K562 (cell line): ENCODE data around the gene RBM12. TPM values are rescaled to one million over a fixed set of nuclear protein-coding genes. Genes with fewer than 3 reads are reported as not detected.

ENCODE experiments used
- ATAC-seq: fragments of 200-7000 bp; cut with Tn5 transposase; 3 replicates; pipeline ENCODE4 v1.9.1; 2020; ENCODE audit warnings: moderate library complexity
- BruUV-seq: library from RNA; stranded (reverse); fragments of 400-500 nt; replicated peaks from 2 replicates; lab custom pipeline; 2021; lab: Mats Ljungman, UMichigan
- CTCF ChIA-PET: fragments of 300-600 bp; formaldehyde crosslinking; extraction: SDS; loops from one replicate; lab custom pipeline; 2021; ENCODE audit warnings: low intra/inter-chr PET ratio; lab: Yijun Ruan, JAX
- POLR2A ChIA-PET: fragments of 300-600, 350-650 bp; sonication (Branson Sonifier 250); formaldehyde crosslinking; extraction: SDS; loops from one replicate; lab custom pipeline; 2021; ENCODE audit warnings: antibody characterized with exemption, inconsistent platforms; lab: Yijun Ruan, JAX
- DNase-seq, 4 experiments: peaks; one replicate each; pipeline versions ENCODE4 v3.0.0 to v3.0.0-alpha.2; 2011 to 2018; ENCODE audit warnings: low spot score in 3 of 4, mixed read lengths in 3 of 4; ENCODE audit errors: extremely low read depth in 1 of 4
- FAIRE-seq: peaks from 2 replicates; lab custom pipeline; 2011; peaks lifted over from hg19 to GRCh38; lab: Jason Lieb, UNC
- H2AFZ ChIP-seq: 2 replicates; pipeline ENCODE4 v1.6.0; 2011; ENCODE audit warnings: low read depth, low read length, control low read depth, inconsistent platforms
- H3K27ac ChIP-seq: fragments of 200-600 bp; 3 replicates; pipeline ENCODE4 v1.8.0; 2011; ENCODE audit warnings: low read depth, mild to moderate bottlenecking, control low read depth, inconsistent platforms, low read length, moderate library complexity, mixed read lengths; ENCODE audit errors: extremely low read depth
- H3K27me3 ChIP-seq, 2 experiments: fragments of 300-600 bp in 1 of 2; 2 replicates in 1 of 2; 3 replicates in 1 of 2; pipeline versions ENCODE4 v1.6.0 to v1.8.0; 2011; ENCODE audit warnings: inconsistent platforms in 2 of 2, low read length in 2 of 2, mild to moderate bottlenecking in 1 of 2, mixed read lengths in 1 of 2, moderate library complexity in 1 of 2; ENCODE audit not compliant: control insufficient read depth in 2 of 2, insufficient read depth in 2 of 2
- H3K36me3 ChIP-seq: fragments of 300-600 bp; 3 replicates; pipeline ENCODE4 v1.8.0; 2011; ENCODE audit warnings: mild to moderate bottlenecking, low read length, inconsistent platforms; ENCODE audit not compliant: control insufficient read depth, insufficient read depth
- H3K4me1 ChIP-seq, 2 experiments: fragments of 200-600 bp in 1 of 2; replicated peaks in 1 of 2; 2 replicates in 1 of 2; 3 replicates in 1 of 2; pipeline versions ENCODE4 v1.5.1 to v1.8.0; 2011; ENCODE audit warnings: inconsistent platforms in 2 of 2, low read length in 2 of 2, mild to moderate bottlenecking in 1 of 2, mixed read lengths in 1 of 2, moderate library complexity in 1 of 2; ENCODE audit not compliant: control insufficient read depth in 2 of 2, insufficient read depth in 2 of 2
- H3K4me2 ChIP-seq: 2 replicates; pipeline ENCODE4 v1.6.1; 2011; ENCODE audit warnings: low read length, control low read depth, inconsistent platforms, mixed read lengths; ENCODE audit not compliant: insufficient read depth
- H3K4me3 ChIP-seq: fragments of 200-600 bp; sonication (generic), shearing (Covaris generic); 2 replicates; pipeline ENCODE4 v1.5.1; 2016; ENCODE audit warnings: control low read depth, inconsistent platforms
- H3K79me2 ChIP-seq: fragments of 200-600 bp; 3 replicates; pipeline ENCODE4 v1.8.0; 2011; ENCODE audit warnings: low read length, inconsistent platforms; ENCODE audit not compliant: control insufficient read depth, insufficient read depth
- H3K9ac ChIP-seq, 2 experiments: 2 replicates each; pipeline versions ENCODE4 v1.6.0 to v1.6.1; 2011; ENCODE audit warnings: low read depth in 2 of 2, low read length in 2 of 2, control low read depth in 1 of 2, inconsistent platforms in 1 of 2, mild to moderate bottlenecking in 1 of 2, mixed read lengths in 1 of 2; ENCODE audit not compliant: insufficient read depth in 1 of 2
- H3K9me1 ChIP-seq: one replicate; pipeline ENCODE4 v1.6.0; 2011; ENCODE audit warnings: inconsistent platforms, mild to moderate bottlenecking, low read length, moderate library complexity; ENCODE audit not compliant: control insufficient read depth, insufficient read depth
- H3K9me3 ChIP-seq: replicated peaks from 2 replicates; pipeline ENCODE4 v1.5.1; 2011; ENCODE audit warnings: low read depth, low read length, inconsistent platforms; ENCODE audit not compliant: control insufficient read depth, insufficient read depth
- H4K20me1 ChIP-seq: replicated peaks from 2 replicates; pipeline ENCODE4 v1.6.1; 2011; ENCODE audit warnings: low read length, inconsistent platforms, mixed read lengths; ENCODE audit not compliant: control insufficient read depth, insufficient read depth
- ESRRA ChIP-seq: fragments of 450-650 bp; IDR thresholded peaks from 2 replicates; pipeline ENCODE4 v1.6.1; 2014; ENCODE audit warnings: low read depth, mild to moderate bottlenecking, moderate library complexity, borderline replicate concordance
- JUND ChIP-seq, 2 experiments: IDR thresholded peaks; 2 replicates in 1 of 2; 3 replicates in 1 of 2; pipeline ENCODE4 v1.6.1; 2011; ENCODE audit warnings: borderline replicate concordance in 2 of 2, low read depth in 2 of 2, low read length in 2 of 2, improper control_type of control experiment in 1 of 2, missing biosample characterization in 1 of 2, missing genetic modification characterization in 1 of 2, missing genetic modification reagents in 1 of 2
- KAT7 ChIP-seq: sonication (generic); formaldehyde crosslinking; IDR thresholded peaks from 2 replicates; pipeline ENCODE4 v1.8.0; 2022; ENCODE audit warnings: missing genetic modification reagents, mild to moderate bottlenecking, borderline replicate concordance
- MYNN ChIP-seq, 2 experiments: sonication (generic); formaldehyde crosslinking in 1 of 2; IDR thresholded peaks; 2 replicates each; pipeline versions ENCODE4 v1.5.0 to v1.6.1; 2016 to 2020; ENCODE audit warnings: antibody characterized with exemption in 1 of 2, missing genetic modification reagents in 1 of 2
- RBFOX2 ChIP-seq: fragments of 200-400 bp; formaldehyde crosslinking; IDR thresholded peaks from 2 replicates; pipeline ENCODE4 v1.6.1; 2017; ENCODE audit warnings: low read depth, mild to moderate bottlenecking, low read length, moderate library complexity
- STAG1 ChIP-seq: sonication (generic); formaldehyde crosslinking; IDR thresholded peaks from 2 replicates; pipeline ENCODE4 v1.5.0; 2020; ENCODE audit warnings: missing genetic modification reagents, borderline replicate concordance
- WGBS: fragments of 100-300 bp; shearing (Covaris generic); methylation state at CpG from one replicate; pipeline ENCODE4 v1.1.6; 2016; ENCODE audit warnings: low coverage, mixed read lengths; ENCODE audit not compliant: insufficient coverage; ENCODE audit errors: missing lambda C conversion rate; 5-methylcytosine and 5-hydroxymethylcytosine counted together
- in situ Hi-C: fragments of 300-500 bp; cut with MboI; formaldehyde crosslinking; loops from 4 replicates; pipeline ENCODE4 v1.15.0; 2018; ENCODE audit warnings: inconsistent platforms, mixed read lengths
- intact Hi-C: fragments of 100-400 bp; cut with micrococcal nuclease; formaldehyde crosslinking; loops from 2 replicates; pipeline ENCODE4 v1.14.2; 2022
- polyA plus RNA-seq, 8 experiments: library from polyadenylated mRNA; depleted of rRNA in 4 of 8; stranded (reverse) in 5 of 8; unstranded in 3 of 8; fragments of >200 nt; fragmentation: Nextera tagmentation in 2 of 8; fragmentation: Illumina TruSeq in 1 of 8; extraction: Ambion mirVana in 2 of 8; extraction: Trizol in 1 of 8; gene quantifications; 2 replicates each; pipeline versions ENCODE4 v1.2.1 to v1.2.3, GENCODE V29; 2011 to 2014; ENCODE audit warnings: inconsistent platforms in 1 of 8, missing spikeins in 1 of 8
- total RNA-seq, 7 experiments: library from RNA; depleted of rRNA in 6 of 7; stranded (reverse); fragments of >200 nt in 6 of 7; fragmentation: Illumina TruSeq in 2 of 7; extraction: Trizol in 2 of 7; gene quantifications; 2 replicates each; pipeline versions ENCODE4 v1.2.1 to v1.2.3, GENCODE V29; 2011 to 2021; ENCODE audit warnings: low replicate concordance in 1 of 7

Gene RBM12
- total and polyA plus RNA-seq, 9 of the 15 experiments (the other 6 are each of a cell fraction or from before 2014, with no cell fraction given) = 5.0 to 162 (median 73.3) TPM

GRCh38 chr20:35661908-35662307 lies 2.8 kb downstream of the RBM12 start:
- peaks cover 22 to 24% of the 10 kb centered on the region in 2 experiments; a peak in 4 of 5 replicates for H3K4me1 ChIP-seq
- 16% methylated on average over 3 of the region's 3 CpGs for WGBS
- ATAC-seq (no peak), DNase-seq (no peak)
- H3K36me3 ChIP-seq = peaks cover 11% of the 10 kb centered on the region; the same call in 2 of the 3 replicates
- in situ Hi-C loops = no loop called here
- CTCF ChIA-PET = no interaction called here
- peak overlapping the region; percentile 89 for H3K4me2 ChIP-seq
- no peak overlapping the region for H2AFZ ChIP-seq
- peaks cover 46% of the 10 kb centered on the region for H4K20me1 ChIP-seq
- no peak for TF ChIP-seq STAG1
- no peak for TF ChIP-seq MYNN (IDR thresholded peaks at IDR 0.05)
- no peak for TF ChIP-seq MYNN (CRISPR knock-in tag; IDR thresholded peaks at IDR 0.05)
- TF ChIP-seq JUND (IDR thresholded peaks at IDR 0.05; ENCODE audit: borderline replicate concordance, low read depth, low read length) = no peak
- TF ChIP-seq JUND (tag; IDR thresholded peaks at IDR 0.05; ENCODE audit: borderline replicate concordance, low read depth, low read length) = peak; percentile 12; the same call in 1 of the 3 replicates
- no peak for TF ChIP-seq ESRRA
- TF ChIP-seq KAT7 = no peak
- 0 out of 2 replicates have a peak, but pooled peaks have one; percentile 17 for TF ChIP-seq RBFOX2
- TF ChIP-seq, all 486 proteins: peak for 2
- no TSS peak for BruUV-seq
- Histone ChIP-seq H3K9me3 (no peaks in the 10 kb centered on the region), H3K79me2 (peaks cover 82% of the 10 kb centered on the region), H3K9ac (peak overlapping the region in 1 of 2 experiments; percentile 92; a peak in 1 of 4 replicates), H3K4me3 (peak overlapping the region; percentile 57; the same call in 1 of the 2 replicates), H3K9me1 (no peaks in the 10 kb centered on the region), H3K27ac (no peak overlapping the region), H3K27me3 (no peaks in the 10 kb centered on the region)
- POLR2A ChIA-PET = interaction anchor here (0.6 to 1.5 kb wide), 5 partner anchors 20 to 899 kb away, joined by 3 to 4 read pairs (median 3); no protein-coding TSS in a partner anchor
- intact Hi-C loops = loop anchor here (5.0 kb wide), 1 partner anchor 45 kb away; the partner anchor contains the start of gene SPAG4
- no peak for FAIRE-seq
